ENCODE results near the gene ACCSL.
A peak's percentile ranks its signal among the peaks of the same experiment; 100 is the strongest.

ACCSL gene

GRCh38 chr11:44058275-44058674 is 10.5 kb downstream of the ACCSL start:
- no peak for DNase-seq (ENCODE audit: low spot score)

GRCh38 chr11:44065161-44065661 is 17.4 kb downstream of the ACCSL start:
- DNase-seq (ENCODE audit: low spot score) = no peak

DNA sequence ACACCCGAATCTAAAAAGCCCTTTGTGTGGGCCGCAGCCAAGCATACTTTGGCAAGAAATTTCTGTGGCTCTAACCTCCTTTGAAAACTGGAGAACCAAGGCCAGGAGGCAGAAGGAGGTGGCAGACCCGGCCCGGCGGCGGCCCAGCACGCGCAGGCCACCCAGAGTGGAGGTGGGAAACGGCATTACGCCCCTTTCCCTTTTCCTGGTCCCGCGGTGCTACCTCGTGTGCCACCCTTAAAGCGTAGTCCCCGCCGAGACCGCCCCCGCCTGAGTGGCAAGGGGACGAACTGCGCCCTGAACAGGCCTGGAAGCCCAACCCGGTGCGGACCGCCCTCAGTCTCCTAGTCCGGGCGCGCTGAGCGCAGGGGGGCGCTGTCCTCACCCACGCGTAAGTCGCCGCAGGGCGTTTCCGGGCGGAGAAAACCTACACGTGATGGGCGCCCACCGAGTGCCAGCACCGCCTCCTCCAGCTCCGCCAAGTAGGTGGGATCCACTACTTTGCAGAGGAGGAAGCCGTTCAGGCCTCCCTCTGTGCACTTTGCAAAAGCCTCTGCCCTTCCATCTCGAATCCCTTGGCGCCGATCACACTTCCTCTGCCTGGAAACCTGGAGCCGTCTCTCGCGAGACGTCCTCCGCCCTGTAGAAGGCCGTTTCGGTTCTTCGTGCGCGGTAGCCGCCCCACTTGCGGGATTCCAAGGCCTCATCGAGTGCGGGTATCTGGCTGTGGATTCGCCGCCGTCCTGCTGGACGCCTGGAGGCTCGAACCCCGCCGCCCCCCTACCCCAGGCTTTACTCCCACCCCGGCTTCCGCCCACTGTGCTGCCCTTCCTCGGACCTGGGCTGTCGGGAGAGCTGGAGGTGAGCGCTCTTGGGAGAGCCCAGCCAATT is 18.3 kb downstream of the ACCSL start, which contains the start of gene ACCS:
Gene ACCS (plus strand): TSS at position 430 of the 891 bp plus-strand sequence. CDS start 1,358 bp downstream, outside the sequence.
- DNase-seq (ENCODE audit: low spot score) = peak; percentile 93

- DNase-seq (ENCODE audit: low spot score) = peak; percentile 77
Measured at GRCh38 chr11:44066732-44067141, 19.0 kb downstream of the ACCSL start.

GRCh38 chr11:44067266-44067665 is 19.5 kb downstream of the ACCSL start:
- DNase-seq (ENCODE audit: low spot score) = no peak

- no peak for DNase-seq (ENCODE audit: low spot score)
Measured at GRCh38 chr11:44068180-44068579, 20.4 kb downstream of the ACCSL start.

DNA sequence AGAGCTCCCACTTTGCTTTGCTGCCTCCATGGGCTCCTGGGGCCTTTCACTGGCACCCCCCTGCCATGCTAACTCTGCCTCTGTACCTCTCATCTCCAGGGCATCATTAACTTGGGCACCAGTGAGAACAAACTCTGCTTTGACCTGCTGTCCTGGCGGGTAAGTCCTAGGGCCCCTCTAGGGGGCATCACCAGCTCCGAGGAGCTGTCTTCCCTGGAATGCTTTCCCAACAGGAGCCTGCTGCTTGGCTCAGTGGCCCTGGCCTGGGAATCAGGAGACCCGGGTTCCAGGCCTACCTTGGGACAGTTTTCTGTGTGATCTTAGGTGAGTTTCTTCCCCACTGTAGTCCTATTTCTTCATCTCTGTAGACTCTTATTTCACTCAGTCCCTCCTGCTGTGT is 23.4 kb downstream of the ACCSL start:
- no peak for DNase-seq (ENCODE audit: low spot score)

DNA sequence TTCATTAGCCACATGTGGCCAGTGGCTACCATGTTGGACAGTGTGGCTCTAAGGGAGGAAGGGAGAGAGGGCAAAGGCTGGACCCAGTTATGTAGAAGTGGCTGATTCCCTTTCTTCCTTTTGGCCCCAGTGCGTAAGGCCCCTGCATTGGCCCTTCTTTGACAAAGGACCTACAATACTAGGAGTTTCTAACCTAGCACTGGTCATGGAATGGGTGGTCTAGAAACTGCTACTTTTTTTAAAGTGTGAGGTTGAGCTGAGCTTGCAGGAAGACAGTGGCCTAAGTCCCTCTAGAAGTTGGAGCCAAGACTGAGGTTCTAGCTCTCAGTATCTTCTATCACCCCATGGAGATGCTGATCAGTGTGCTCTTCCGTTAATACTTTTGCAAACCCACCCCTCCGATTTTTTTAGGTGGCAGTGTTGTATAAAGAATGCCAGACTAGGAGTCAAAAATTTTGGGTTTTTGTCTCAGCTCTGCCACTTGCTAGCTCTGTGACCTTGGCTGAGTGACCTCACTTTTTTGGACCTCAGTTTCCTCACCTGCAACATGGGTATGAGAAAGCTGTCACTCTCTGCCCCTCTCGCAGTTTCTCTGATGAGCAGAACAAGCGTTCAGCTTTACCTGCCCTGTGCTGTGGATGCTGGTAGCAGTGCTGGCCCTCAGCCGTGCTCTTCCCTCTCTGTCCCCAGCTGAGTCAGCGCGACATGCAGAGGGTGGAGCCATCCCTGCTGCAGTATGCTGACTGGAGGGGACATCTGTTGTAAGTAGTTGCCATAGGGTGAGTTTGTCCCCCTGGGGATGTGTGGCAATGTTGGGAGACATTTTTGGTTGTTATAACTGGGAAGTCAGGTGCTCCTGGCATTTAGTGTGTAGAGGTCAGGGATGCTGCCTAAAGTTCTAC is 25.2 kb downstream of the ACCSL start:
- DNase-seq (ENCODE audit: low spot score) = no peak

DNA sequence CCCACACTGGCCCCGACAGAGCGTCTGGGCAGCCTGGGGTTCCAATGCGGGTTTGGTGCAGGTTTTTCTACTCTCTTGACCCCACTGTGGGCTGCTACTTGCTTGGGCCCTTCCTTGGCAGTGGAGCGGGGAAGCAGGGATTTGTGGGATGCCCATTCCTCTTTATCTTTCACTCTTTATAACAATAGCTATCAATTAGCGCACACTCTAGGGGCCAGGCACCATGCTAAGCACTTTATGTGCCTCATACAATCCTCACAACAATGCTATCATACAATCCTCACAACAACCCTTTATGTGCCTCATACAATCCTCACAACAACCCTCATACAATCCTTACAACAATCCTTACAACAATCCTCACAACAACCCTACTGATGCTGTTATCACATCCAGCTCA is 31.0 kb downstream of the ACCSL start:
- DNase-seq (ENCODE audit: low spot score) = no peak

- DNase-seq (ENCODE audit: low spot score) = no peak
Measured at GRCh38 chr11:44079376-44079775, 31.6 kb downstream of the ACCSL start.

DNA sequence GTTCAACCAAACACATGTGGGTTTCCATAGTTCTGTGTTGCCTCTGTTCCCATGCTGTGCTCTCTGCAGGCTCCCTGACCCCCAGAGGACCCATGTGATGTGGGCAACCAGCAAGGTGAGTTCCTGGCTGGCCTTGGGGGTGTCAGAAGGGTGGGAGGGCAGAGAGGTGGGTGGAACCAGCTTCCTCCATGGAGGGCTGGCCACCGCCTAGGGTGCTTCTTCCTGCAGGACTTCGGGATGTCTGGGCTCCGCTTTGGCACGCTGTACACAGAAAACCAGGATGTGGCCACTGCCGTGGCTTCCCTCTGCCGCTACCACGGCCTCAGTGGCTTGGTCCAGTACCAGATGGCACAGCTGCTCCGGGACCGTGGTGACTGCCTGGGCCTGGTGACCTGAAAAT is 33.2 kb downstream of the ACCSL start:
- no peak for DNase-seq (ENCODE audit: low spot score)

GRCh38 chr11:44082645-44083044 is 34.9 kb downstream of the ACCSL start:
- DNase-seq (ENCODE audit: low spot score) = no peak

DNA sequence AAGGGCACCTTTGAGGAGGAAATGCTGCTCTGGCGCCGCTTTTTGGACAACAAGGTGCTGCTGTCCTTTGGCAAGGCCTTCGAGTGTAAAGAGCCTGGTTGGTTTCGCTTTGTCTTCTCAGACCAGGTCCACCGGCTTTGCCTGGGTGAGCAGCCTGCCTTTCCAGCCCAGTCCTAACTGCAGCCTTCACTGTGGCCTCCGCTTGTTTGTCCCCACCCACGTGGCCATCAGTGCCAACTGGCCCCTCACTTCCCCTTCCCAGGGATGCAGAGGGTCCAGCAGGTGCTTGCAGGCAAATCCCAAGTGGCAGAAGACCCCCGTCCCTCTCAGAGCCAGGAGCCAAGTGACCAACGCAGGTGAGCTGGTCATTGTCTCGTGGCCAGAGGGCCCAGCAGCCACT is 35.7 kb downstream of the ACCSL start:
- no peak for DNase-seq (ENCODE audit: low spot score)

DNA sequence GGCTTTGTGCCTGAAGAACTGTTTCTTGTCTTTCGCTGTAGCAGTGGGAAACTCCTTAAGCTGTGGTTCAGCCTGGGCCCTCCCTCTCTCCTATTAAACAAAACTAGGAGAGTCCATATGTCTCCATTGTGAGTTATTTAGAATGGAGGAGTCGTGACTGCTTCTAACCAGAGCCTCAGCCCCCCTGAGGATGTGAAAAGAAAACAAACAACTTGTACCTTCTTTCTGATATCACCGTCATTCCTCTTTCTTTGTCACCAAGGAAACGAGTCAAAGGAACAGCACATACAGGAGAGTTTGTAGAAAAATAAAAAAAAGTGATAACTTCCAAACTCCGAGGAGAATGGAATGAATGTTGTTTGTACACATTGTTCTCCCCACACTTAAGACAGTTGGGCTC is 36.1 kb downstream of the ACCSL start:
- no peak for DNase-seq (ENCODE audit: low spot score)

- no peak for DNase-seq (ENCODE audit: low spot score)
Measured at GRCh38 chr11:44085330-44085729, 37.5 kb downstream of the ACCSL start.

DNA sequence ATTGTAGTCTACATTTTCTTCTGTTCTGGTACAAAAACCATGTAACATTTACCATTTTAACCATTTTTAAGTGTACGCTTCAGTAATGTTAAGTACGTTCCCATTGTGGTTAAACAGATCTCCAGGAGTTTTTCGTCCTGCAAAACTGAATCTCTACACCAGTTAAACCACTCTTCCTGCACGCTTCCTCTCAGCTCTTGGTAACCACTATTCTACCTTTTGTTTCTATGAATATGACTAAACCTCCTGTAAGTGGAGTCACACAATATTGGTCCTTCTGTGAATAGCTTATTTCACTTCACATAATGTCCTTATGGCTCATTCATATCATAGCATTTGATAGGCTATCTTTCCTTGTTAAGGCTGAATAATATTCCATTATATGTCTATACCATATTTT is 40.6 kb downstream of the ACCSL start:
- no peak for DNase-seq (ENCODE audit: low spot score)

DNA sequence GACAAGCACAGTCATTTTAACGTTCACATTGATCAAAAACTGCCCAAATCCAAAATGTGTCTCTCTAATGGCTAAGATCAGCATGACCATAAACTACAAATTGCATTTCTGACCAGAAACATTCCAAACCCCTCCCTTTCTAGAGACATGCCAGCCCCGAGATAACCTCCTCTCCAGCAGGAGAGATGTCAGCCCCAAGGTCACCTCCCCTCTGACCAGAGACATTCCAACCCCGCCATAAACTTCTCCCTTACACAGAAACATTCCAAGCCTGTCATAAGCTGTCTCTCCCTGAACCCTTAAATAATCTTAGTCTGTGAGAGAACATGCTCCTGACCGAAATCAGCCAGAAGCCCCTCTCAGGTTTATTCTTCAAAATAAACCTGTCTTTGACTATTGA is 41.1 kb downstream of the ACCSL start:
- no peak for DNase-seq (ENCODE audit: low spot score)

DNA sequence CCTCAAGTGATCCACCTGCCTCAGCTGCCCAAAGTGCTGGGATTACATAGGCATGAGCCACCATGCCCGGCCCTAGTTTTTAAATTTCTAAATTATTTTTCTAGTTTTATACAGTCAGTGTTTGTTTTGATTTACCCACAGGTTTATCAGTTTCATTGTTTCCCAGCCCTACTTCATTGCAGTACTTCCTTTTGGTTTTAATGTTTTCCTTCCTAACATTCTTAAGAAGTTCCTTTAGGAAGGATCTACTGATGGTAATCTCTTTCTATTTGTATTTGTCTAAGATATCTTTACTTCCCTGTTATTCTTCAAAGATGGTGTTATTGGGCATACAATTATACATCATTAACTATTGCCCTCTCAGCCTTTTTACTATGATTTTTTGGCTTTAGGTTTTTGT is 42.8 kb downstream of the ACCSL start:
- no peak for DNase-seq (ENCODE audit: low spot score)

DNA sequence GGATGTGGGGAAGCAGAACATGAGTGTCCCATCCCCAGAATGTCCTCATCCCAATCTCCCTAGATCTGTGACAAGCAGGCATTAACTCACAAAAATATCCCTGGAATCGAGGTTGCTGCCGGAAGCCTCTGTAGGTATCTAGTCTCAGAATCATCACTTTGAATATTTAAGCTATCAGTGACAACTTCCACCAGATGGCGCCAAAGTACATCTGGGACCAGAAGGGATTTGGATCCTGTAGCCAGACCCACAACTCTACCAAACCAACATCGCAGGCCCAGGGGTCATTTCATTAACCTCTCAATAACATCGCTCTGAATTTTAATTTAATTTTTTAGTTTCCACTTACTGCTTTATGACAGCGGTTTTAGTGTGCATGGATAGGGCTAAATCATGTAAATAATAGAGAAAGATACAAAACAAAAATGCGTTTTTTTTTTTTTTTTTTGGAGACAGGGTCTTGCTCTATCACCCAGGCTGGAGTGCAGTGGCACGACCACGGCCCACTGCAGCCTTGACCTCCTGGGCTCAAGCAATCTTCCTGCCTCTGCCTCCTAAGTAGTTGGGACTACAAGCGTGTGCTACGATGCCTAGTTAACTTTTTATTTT is 46.6 kb downstream of the ACCSL start:
- DNase-seq (ENCODE audit: low spot score) = peak; percentile 81

DNA sequence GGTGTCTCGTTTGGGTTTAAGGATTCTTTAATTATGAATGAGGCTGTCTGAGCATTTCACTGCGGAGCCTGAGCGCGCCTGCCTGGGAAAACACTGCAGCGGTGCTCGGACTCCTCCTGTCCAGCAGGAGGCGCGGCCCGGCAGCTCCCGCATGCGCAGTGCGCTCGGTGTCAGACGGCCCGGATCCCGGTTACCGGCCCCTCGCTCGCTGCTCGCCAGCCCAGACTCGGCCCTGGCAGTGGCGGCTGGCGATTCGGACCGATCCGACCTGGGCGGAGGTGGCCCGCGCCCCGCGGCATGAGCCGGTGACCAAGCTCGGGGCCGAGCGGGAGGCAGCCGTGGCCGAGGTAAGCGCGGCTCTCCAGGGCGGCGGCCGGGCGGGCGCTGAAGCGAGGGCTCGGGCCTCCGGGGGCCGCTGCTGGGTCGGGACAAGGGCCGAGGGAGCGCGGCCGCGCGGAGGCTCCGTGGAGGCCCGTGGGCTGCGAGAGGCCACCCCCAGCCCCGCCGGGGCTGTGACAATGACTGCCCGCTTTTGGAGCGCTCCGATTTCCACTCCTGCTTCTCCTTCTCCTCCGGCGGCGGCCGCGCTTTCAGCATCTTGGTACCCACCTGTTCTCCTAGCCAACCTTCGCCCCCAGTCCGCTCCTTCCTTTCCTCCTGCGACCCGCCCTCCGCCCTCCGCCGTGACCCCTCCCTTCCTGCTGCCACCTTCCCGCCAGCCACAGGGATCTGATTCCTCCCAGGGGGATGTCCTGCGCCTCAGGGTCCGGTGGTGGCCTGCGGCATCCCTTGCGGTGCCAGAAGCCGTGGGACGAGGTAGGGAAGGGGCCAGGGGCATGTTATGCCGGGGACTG is 48.0 kb downstream of the ACCSL start, which contains the start of gene EXT2:
Gene EXT2 (plus strand): TSS at position 173 of the 854 bp plus-strand sequence. CDS start 12,035 bp downstream, outside the sequence.
- peak; percentile 98 for DNase-seq (ENCODE audit: low spot score)

All from AG08396 (cell line).